Psoas muscle (tissue), 8 donors: ENCODE results near the gene CPXM2. TPM values are rescaled to one million over a fixed set of nuclear protein-coding genes. Genes with fewer than 3 reads are reported as not detected.
A peak's percentile ranks its signal among the peaks of the same experiment; 100 is the strongest.

Source experiments
- ATAC-seq, 4 donors: fragments of 200-7000 bp; cut with Tn5 transposase; one replicate each; pipeline ENCODE4 v1.9.1; 2020; ENCODE audit warnings: moderate library complexity in 3 of 4, mild to moderate bottlenecking in 2 of 4
- DNase-seq, 2 donors: peaks; one replicate each; pipeline ENCODE4 v3.0.0-alpha.2; 2020
- H3K27ac ChIP-seq: fragments of 200-600 bp; one replicate; pipeline ENCODE4 v1.8.0; 2022
- H3K27me3 ChIP-seq, 3 donors: fragments of 200-600 bp in 1 of 3; one replicate each; pipeline versions ENCODE4 v1.6.1 to v1.8.0; 2013 to 2022; ENCODE audit warnings: low read length in 2 of 3, mild to moderate bottlenecking in 2 of 3, moderate library complexity in 1 of 3; ENCODE audit not compliant: insufficient read depth in 3 of 3
- H3K36me3 ChIP-seq, 2 donors: fragments of 200-600 bp in 1 of 2; one replicate each; pipeline versions ENCODE4 v1.6.1 to v1.8.0; 2013 to 2022; ENCODE audit warnings: low read depth in 1 of 2, mild to moderate bottlenecking in 1 of 2, moderate library complexity in 1 of 2; ENCODE audit not compliant: insufficient read depth in 1 of 2
- H3K4me1 ChIP-seq: fragments of 200-600 bp; one replicate; pipeline ENCODE4 v1.8.0; 2022
- H3K4me3 ChIP-seq: fragments of 200-600 bp; one replicate; pipeline ENCODE4 v1.8.0; 2022; ENCODE audit warnings: mild to moderate bottlenecking
- H3K9me3 ChIP-seq: fragments of 200-600 bp; one replicate; pipeline ENCODE4 v1.8.0; 2022
- WGBS, 3 donors: extraction: QIAGEN DNeasy Blood & Tissue Kit; methylation state at CpG; one replicate each; pipeline versions ENCODE4 v1.1.6 to v1.1.7; 2013; 5-methylcytosine and 5-hydroxymethylcytosine counted together
- intact Hi-C, 2 donors: fragments of 100-400 bp; cut with DNase I; formaldehyde crosslinking; loops; one replicate each; pipeline versions ENCODE4 v1.11.0 to v1.14.2; 2022
- polyA plus RNA-seq, 3 donors: library from polyadenylated mRNA; stranded (reverse); fragments of 200-250 nt; gene quantifications; one replicate each; pipeline ENCODE4 v1.2.3, GENCODE V29; 2013
- total RNA-seq, 4 donors: library from RNA; stranded (reverse); fragmentation: NEBNext Ultra II Directional in 2 of 4; extraction: Animal tissue kit (Norgen Biotek cat#: 25700) in 2 of 4; gene quantifications; one replicate each; pipeline versions ENCODE4 v1.2.1 to v1.2.4, GENCODE V29; 2021 to 2023
- TF ChIP-seq, protein P1 (sequence below): fragments of 200-600 bp; IDR thresholded peaks from one replicate; pipeline ENCODE4 v1.8.0; 2022; ENCODE audit warnings: antibody characterized with exemption
- donor health status: healthy with polysubstance abuse.
- donor health status: DM: no; HTN: no; CAD: no; lungs with moderate emphysema.
- donor health status: Bipolar disorder and iron deficiency.
- donor health status: healthy.
- donor health status: DM: yes; HTN: yes; CAD: no.
- donor health status: DM: no; HTN: no; CAD: no.
- donor health status: DM: no; HTN: no; CAD: no.
- donor health status: DM: yes; HTN: yes; CAD: no.

Gene CPXM2
- total and polyA plus RNA-seq, 7 donors, result 0.78 to 5.2 (median 1.4) TPM

DNA sequence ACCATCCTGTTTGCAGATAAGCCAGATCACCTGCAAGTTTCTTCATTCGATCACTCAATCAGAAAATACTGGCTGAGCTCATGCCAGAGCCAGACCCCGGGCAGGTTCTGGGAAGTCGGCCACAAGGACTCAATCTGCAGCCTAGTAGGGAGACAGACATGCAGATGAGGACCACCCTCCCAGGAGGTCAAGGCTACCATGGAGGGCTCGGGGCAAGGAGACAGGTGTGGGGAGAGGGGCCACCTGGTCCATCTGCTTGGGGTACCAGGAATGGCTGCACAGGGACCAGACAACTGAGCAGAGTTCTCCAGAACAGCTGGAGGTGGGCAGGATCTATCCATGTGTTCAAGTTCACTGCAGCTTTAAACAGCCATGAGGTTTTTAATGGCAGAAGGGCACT, 16.8 kb upstream of the CPXM2 start:
- Histone ChIP-seq H3K36me3 (no peaks in the 10 kb centered on the region), H3K4me3 (no peak overlapping the region), H3K27ac (no peak overlapping the region), H3K4me1 (no peaks in the 10 kb centered on the region), H3K9me3 (no peaks in the 10 kb centered on the region), H3K27me3 (peaks cover 0 to 8% (median 0%) of the 10 kb centered on the region in 3 donors)
- 75 to 89% (median 77%) methylated on average over 4 of the region's 4 CpGs for WGBS, 3 donors
- ATAC-seq (no peak), DNase-seq (no peak)
- TF ChIP-seq, protein P1, sequence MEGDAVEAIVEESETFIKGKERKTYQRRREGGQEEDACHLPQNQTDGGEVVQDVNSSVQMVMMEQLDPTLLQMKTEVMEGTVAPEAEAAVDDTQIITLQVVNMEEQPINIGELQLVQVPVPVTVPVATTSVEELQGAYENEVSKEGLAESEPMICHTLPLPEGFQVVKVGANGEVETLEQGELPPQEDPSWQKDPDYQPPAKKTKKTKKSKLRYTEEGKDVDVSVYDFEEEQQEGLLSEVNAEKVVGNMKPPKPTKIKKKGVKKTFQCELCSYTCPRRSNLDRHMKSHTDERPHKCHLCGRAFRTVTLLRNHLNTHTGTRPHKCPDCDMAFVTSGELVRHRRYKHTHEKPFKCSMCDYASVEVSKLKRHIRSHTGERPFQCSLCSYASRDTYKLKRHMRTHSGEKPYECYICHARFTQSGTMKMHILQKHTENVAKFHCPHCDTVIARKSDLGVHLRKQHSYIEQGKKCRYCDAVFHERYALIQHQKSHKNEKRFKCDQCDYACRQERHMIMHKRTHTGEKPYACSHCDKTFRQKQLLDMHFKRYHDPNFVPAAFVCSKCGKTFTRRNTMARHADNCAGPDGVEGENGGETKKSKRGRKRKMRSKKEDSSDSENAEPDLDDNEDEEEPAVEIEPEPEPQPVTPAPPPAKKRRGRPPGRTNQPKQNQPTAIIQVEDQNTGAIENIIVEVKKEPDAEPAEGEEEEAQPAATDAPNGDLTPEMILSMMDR, result no peak
- intact Hi-C loops, result no loop called here

- ATAC-seq (peak in 2 of 4 donors; percentile 40 to 43), DNase-seq (no peak)
- Histone ChIP-seq H3K27me3 (peaks cover 0 to 6% (median 0%) of the 10 kb centered on the region in 3 donors), H3K4me3 (no peak overlapping the region), H3K36me3 (no peaks in the 10 kb centered on the region), H3K27ac (no peak overlapping the region), H3K9me3 (no peaks in the 10 kb centered on the region), H3K4me1 (no peaks in the 10 kb centered on the region)
- intact Hi-C loops, result no loop called here
- 42 to 53% (median 46%) methylated on average over 14 of the region's 14 CpGs for WGBS, 3 donors
- TF ChIP-seq, protein P1, result no peak
Observed at GRCh38 chr10:123906884-123907652, 15.5 kb upstream of the CPXM2 start.

DNA sequence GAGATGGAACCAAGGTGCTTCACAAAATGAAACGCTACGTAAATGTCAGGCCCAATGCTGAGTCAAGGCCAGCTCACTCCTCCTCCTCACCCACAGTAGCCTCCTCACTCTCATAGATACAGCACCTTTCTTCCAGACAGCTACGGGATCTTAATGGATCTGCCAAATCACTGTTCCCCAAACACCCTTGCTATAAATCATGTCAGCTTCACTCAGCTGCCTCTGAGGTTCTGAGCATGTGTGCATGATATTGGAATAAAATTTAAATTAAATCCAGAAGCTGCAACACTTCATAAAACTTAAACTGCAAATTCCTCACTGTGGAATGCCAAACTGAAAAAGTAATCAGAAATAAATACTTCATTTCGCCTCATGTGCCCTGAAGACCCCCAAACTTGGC, 14.7 kb upstream of the CPXM2 start:
- intact Hi-C loops, result no loop called here
- H3K4me1 ChIP-seq, result no peaks in the 10 kb centered on the region
- no peak for ATAC-seq

DNA sequence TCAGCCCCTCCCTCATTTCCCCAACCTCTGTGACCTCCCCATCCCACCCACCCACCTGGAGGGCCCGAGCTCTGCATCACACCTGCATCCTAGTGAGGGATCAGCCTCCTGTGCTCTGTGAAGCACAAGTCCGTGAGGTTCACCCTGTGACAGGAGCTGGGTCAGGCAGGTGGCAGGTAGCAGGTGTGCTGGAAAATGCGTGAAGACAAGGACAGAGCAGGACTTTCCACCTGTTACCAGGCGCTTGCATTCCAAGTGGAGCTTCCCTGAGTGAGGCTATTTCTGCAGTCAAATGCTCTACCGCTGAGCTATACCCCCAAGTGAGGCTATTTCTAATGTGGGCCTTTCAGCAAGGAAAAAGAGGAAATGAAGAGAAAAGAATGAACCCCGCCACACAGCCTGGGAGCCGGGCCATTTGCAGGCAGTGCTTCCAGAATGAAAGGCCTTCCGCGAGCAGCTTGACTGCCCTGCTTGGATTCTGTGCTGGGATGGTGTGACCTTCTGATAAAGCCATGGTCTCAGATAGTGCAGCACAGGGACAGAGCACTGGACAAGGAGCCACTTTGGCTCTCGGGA, 13.3 kb upstream of the CPXM2 start:
- TF ChIP-seq, protein P1, result no peak
- ATAC-seq, result no peak
- H3K4me1 ChIP-seq, result no peaks in the 10 kb centered on the region
- H3K27me3 ChIP-seq, result no peaks in the 10 kb centered on the region
- peaks cover 4% of the 10 kb centered on the region for H3K9me3 ChIP-seq
- no peaks in the 10 kb centered on the region for H3K36me3 ChIP-seq
- no peak for DNase-seq
- no peak overlapping the region for H3K27ac ChIP-seq
- H3K4me3 ChIP-seq, result no peak overlapping the region
- WGBS, 3 donors, result 55 to 62% (median 60%) methylated on average over 10 of the region's 10 CpGs
- intact Hi-C loops, result no loop called here

More for the DNA sequence above, 14.7 kb upstream of the CPXM2 start:
- Histone ChIP-seq H3K4me3 (no peak overlapping the region), H3K27me3 (peaks cover 0 to 1% (median 0%) of the 10 kb centered on the region in 3 donors), H3K27ac (no peak overlapping the region), H3K9me3 (no peaks in the 10 kb centered on the region), H3K36me3 (no peaks in the 10 kb centered on the region)
- DNase-seq, result no peak
- 60 to 75% (median 61%) methylated on average over 4 of the region's 4 CpGs for WGBS, 3 donors
- TF ChIP-seq, protein P1, result no peak
